Superior temporal gyrus (tissue), 1 donor: ENCODE data around the gene PLAGL2.
"Not testable (repeated sequence)": the region's sequence is repeated elsewhere in the genome, so short reads cannot be mapped to it uniquely, and the experiment has no call there.

Experiments
- DNase-seq: peaks from one replicate; pipeline ENCODE4 v3.0.0-alpha.2; 2016; ENCODE audit errors: extremely low spot score

The PLAGL2 gene

GRCh38 chr20:32204205-32205109 is 3.1 kb downstream of the PLAGL2 start:
- DNase-seq: peak; percentile 44

GRCh38 chr20:32203356-32204204 is 4.0 kb downstream of the PLAGL2 start:
- no peak for DNase-seq

- no peak for DNase-seq
Measured at GRCh38 chr20:32201977-32202363, 5.6 kb downstream of the PLAGL2 start.

GRCh38 chr20:32201296-32201976 is 6.1 kb downstream of the PLAGL2 start:
- no peak for DNase-seq

- DNase-seq: no peak
Measured at GRCh38 chr20:32199006-32199405, 8.5 kb downstream of the PLAGL2 start.

- DNase-seq: not testable (repeated sequence)
Measured at GRCh38 chr20:32197136-32197535, 10.4 kb downstream of the PLAGL2 start.

GRCh38 chr20:32196613-32197012 is 10.9 kb downstream of the PLAGL2 start:
- not testable (repeated sequence) for DNase-seq

GRCh38 chr20:32195581-32195980 is 12.0 kb downstream of the PLAGL2 start:
- DNase-seq: no peak

- DNase-seq: no peak
Measured at GRCh38 chr20:32193996-32194395, 13.5 kb downstream of the PLAGL2 start.

- DNase-seq: not testable (repeated sequence)
Measured at GRCh38 chr20:32193336-32193735, 14.2 kb downstream of the PLAGL2 start.

GRCh38 chr20:32192698-32193097 is 14.8 kb downstream of the PLAGL2 start:
- DNase-seq: no peak

GRCh38 chr20:32191873-32192272 is 15.7 kb downstream of the PLAGL2 start:
- DNase-seq: no peak

- DNase-seq: no peak
Measured at GRCh38 chr20:32191422-32191821, 16.1 kb downstream of the PLAGL2 start.

GRCh38 chr20:32190616-32191415 is 16.7 kb downstream of the PLAGL2 start:
- peak; percentile 8 for DNase-seq

GRCh38 chr20:32189691-32190615 is 17.6 kb downstream of the PLAGL2 start:
- DNase-seq: peak; percentile 44

GRCh38 chr20:32189123-32189410 is 18.5 kb downstream of the PLAGL2 start:
- no peak for DNase-seq

GRCh38 chr20:32188376-32189122 is 19.0 kb downstream of the PLAGL2 start:
- no peak for DNase-seq

GRCh38 chr20:32186506-32186905 is 21.0 kb downstream of the PLAGL2 start:
- DNase-seq: no peak

GRCh38 chr20:32184961-32185603 is 22.5 kb downstream of the PLAGL2 start:
- no peak for DNase-seq
